HG03520 (cell line): ENCODE measurements around the gene SLC25A22.

ENCODE experiments used
- ATAC-seq: cut with Tn5 transposase; IDR thresholded peaks from one replicate; pipeline ENCODE4 v1.9.1; 2021; ENCODE audit warnings: mild to moderate bottlenecking, moderate library complexity; ENCODE audit not compliant: unreplicated experiment

The SLC25A22 gene

DNA sequence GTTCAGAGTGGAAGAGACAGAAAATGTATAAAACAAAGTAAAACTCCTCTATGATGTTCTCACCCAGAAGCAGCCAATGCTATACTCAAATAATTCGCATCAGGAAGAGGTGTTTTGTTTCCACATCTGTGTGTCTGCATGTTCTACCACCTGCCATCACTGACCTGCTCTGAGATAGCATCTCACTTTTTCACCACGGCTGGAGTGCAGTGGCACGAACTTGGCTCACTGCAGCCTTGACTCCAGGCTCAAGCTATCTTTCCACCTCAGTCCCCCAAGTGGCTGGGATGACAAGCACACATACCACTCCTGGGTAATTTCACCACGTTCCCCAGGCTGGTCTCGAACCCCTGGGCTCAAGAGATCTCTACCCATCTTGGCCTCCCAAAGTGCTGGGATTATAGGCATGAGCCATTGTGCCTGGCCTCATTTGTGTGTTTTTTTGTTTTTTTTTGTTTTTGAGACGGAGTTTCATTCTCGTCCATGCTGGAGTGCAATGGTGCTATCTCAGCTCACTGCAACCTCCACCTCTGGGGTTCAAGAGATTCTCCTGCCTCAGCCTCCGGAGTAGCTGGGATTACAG is 36.5 kb downstream of the SLC25A22 start:
- ATAC-seq = no peak

DNA sequence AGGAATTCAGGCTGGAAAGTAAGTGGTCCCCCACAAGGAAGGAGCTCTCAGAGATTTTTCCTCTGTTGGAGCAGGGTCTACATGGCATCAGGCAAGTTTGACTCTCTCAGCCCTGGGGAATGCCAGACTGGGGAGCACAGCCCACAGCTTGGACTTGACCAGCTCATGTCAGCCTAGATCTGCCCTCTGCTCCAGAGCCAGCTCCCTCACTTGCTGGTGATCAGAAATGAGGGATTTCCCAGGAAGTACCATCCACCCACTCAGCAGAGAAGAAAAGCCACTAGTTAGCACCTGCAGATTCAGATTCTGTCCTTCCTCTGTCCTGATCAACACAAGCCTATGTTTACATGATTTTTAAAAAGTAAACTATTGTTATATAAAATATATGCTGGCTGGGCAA is 37.8 kb downstream of the SLC25A22 start:
- ATAC-seq = no peak

DNA sequence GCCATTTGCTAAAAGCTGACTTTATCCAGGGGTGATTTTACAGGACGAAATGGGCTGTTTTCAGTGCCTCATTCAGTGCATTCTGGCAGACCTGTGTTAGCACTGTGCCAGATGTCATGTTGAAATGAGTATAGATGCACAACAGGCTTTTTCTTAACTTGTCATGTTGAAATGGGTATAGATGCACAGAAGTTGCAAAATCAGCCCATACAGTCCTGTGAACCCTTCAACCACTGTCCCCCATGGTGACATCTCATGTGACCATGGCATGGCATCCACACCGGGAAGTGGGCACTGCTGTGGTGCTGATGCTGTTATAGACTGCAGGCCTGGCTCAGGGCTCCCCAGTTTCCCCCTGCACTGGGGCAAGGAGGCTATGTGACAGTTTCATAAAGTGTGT is 48.4 kb downstream of the SLC25A22 start:
- ATAC-seq = no peak

DNA sequence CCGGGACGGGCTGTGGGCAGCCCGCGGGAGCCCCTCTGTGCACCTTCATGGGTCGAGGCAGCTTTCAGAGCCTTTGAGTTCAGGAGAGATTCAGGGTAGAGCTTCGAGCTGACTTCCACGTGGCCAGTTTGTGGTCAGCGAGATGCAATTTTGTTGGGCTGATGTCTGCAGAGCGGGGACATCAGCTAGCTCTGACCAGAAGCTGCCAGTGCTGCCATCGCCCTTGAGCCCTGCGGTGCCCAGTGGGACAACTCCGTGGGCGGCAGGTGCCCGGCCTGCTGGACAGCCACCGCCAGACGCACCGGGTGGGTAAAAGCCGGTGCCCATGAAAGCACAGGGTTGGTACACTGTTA is 50.1 kb downstream of the SLC25A22 start:
- ATAC-seq = no peak

DNA sequence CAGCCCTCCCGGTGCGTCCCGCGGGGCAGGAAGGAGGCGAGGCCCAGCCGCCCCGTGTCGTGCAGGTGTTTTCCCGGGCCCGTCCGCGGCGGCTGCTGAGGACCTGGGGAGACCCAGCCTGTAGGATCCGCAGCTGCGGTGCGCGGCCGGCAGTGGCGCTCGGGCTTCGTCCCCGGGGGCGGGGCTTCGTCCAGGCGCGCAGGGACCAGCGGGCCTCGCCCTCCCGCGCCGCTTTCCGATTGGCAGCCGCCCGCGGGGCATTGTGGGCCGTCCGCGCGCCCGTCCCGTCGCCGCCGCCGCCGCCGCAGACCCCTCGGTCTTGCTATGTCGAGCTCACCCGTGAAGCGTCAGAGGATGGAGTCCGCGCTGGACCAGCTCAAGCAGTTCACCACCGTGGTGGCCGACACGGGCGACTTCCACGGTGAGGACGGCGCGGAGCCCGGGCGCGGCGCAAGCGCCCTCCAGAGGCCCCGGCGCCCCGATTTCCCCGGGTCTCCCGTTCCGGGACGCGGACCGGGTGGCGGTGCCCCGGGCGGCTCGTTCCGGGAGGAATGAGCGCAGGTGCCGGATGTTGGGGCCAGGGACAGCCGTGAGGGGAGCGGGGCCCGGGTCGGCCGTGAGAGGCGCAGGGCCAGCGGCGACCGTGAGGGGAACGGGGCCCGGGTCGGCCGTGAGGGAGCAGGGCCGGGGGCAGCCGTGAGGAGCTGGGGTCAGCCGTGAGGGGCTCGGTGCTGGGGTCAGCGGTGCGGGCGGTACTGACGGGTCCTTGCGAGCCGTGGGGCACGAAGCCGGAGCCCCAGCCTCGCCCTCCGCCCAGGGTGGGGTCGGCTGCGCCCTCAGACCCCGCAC is 50.7 kb downstream of the SLC25A22 start, which contains the start of gene TALDO1:
TSS of gene TALDO1 (plus strand) at position 307 of the 849 bp plus-strand sequence. CDS start at position 325, 18 bp downstream.
- ATAC-seq = peak; percentile 87

DNA sequence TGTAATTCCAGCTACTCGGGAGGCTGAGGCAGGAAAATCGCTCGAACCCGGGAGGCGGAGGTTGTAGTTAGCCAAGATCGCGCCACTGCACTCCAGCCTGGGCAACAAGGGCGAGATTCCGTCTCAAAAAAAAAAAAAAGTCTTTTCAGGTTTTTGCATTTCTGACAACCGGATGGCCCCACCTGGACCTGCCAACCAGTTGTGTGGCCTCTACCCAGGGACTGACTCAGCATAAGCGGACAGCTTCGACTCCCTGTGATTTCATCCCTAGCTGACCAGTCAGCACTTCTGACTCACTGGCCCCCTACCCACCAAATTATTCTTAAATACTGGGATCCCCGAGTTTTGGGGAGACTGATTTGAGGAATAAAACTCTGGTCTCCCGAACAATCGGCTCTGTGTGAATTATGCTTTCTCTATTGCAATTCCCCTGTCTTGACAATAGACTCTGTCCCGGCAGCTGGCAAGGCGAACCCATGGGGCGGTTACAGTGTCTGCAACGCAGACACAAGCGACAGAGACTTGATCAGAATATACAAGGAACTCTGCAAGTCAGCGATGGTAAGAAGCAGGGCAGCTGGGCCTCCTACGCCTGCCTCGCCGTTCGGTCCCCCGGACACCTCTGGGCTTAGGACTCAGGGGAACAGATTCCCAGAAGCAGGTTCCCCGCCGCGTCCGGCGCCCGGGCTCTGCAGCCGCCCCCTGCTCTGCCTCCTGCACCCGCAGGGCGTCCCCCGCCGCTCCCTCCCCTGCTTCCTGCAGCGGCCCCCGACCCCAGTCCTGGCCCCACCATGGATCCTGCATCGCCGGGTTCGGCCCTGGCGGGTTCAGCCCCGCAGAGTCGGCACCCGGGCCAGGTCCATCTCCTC is 51.6 kb downstream of the SLC25A22 start:
- ATAC-seq = peak; percentile 22

DNA sequence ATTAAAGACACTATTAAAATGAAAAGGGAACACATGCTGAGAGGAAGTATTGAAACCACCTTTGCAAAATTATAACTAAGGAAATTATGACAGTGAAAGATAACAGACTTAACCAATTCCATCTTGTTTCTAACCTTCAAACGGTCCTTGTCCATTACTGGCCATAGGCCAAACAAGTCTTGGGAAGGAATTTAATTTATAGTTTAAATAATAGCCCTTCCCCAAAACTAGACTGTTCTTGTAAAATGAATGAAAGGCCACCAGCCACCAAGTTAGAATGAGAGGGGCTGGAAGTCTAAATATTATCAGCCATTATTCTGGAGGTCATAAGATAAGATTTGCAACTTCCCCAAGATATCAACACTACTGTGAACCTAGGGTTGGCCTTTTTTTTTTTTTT is 52.7 kb downstream of the SLC25A22 start:
- no peak for ATAC-seq

DNA sequence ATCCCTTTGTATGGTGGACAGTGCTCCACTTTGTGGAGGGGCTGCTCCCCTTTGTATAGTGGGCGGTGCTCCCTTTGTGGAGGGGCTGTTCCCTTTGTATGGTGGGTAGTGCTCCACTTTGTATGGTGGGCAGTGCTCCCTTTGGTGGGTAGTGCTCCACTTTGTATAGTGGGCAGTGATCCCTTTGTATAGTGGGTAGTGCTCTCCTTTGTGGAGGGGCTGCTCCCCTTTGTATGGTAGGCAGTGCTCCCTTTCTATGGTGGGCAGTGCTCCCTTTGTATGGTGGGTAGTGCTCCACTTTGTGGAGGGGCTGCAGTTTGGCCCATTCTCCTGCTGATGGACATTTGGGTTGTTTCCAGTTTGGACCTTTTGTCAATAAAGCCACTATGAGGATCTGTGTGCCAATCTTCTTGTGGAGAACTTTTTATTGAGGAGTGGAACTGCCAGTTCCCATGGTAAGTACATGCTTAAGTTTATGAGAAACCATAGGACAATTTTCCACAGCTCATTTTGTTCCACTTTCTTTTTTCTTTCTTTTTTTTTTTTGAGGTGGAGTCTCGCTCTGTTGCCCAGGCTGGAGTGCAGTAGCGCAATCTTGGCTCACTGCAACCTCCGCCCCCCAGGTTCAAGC is 55.4 kb downstream of the SLC25A22 start:
- ATAC-seq = no peak

DNA sequence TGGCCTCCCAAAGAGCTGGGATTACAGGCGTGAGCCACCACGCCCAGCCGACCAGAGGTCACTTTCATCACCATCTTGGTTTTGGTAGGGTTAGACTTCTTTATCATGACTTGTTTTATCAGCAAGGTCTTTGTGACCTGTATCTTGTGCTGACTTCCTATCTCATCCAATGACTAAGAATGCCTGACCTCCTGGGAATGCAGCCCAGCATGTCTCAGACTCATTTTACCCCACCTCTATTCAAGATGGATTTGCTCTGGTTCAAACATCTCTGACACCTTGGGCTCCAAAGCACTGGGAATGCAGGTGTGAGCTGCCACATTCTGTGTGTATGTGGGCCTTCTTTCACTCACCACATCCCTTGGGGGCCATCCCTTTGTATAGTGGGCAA is 55.9 kb downstream of the SLC25A22 start:
- no peak for ATAC-seq
